ENCODE data around the gene GDI2.

GDI2 gene

DNA sequence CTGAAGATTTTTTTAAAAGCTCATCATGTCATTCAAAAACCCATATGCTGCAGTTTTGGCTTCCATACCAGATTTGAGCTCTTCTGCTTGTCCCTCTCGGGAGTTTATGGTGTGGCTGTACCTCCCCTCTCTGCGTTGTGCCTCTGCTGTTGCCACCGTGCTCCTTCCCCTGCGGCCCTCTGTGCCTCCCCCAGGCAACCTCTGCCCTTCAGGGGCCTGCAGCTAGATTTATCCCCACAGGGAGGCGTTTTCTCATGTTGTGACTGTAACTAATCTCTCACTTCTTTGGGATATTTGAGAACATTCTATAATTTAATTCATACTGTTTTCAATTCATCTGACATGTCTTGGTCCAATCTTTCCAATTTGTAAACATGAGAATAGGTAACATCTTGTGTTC is 75.9 kb downstream of the GDI2 start:
- DNase-seq = no peak

DNA sequence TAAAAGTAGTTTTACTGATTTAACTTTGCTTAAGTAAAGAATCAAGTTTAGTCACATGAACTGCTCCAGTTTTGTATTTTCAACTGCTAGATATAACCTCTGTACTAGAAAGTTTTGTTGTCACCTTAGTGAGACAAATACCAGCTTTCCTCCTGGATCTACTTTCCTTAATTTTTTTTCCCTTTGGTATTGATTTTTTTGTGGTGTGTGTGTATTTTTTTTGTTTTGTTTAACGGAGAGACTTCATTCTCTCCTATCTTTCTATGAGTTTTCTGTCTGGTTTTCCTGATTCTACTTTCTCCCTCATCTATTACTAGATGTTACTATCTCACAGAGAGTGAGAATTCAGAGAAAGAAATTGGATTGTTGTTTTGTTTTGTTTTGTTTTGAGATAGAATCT is 76.6 kb downstream of the GDI2 start:
- no peak for DNase-seq

DNA sequence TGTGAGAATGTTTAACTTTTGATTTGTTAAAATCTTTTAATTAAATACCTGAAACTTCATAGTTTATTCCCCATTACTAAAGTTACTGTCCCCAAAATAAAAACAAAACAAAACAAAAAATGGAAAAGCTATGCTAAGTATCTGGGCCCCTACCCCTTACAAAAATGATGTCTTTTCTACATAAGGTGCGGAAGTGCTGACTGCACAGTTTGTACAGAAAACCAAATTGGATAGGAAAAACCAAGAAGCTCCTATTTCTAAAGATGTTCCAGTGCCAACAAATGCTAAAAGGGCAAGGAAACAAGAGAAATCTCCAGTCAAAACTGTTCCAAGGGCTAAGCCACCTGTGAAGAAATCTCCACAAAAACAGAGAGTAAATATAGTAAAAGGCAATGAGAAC is 78.1 kb downstream of the GDI2 start:
- DNase-seq = no peak

DNA sequence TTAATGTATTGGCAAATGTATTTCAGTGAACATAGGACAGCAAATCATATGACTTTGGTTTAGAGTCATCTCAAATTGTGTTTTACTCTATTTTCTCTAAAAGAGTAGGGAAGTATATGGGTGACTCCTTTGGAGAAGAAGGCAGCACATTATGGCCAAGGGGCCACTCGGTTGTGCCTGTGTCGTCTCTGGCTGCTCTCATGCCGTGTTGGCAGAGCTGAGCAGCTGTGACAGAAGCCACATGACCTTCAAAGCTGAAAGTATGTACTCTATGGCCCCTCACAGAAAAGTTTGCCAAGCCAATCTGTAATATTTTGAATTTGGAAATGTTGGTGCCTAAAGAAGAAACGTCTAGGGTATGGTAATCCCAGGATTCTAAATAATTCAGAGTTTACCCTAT is 81.1 kb downstream of the GDI2 start:
- no peak for DNase-seq

DNA sequence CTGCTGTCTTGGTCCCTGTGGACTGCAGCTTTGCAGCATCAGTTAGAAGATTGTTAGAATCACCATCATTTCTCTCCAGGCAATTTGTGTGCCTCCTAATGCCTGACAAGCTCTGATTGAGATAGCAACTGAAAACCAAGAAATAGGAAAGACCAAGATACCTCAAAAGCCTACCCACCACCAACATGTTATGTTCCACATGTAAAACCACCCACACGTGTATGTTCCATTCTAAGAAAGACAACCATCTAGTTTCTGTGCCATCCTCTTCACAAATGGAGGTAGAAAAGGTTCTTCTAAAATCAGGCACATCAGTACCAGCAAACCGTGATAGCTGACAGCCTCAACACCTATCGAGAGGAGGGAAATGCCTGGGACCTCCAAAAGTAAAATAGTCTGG is 81.7 kb downstream of the GDI2 start:
- DNase-seq = no peak

DNA sequence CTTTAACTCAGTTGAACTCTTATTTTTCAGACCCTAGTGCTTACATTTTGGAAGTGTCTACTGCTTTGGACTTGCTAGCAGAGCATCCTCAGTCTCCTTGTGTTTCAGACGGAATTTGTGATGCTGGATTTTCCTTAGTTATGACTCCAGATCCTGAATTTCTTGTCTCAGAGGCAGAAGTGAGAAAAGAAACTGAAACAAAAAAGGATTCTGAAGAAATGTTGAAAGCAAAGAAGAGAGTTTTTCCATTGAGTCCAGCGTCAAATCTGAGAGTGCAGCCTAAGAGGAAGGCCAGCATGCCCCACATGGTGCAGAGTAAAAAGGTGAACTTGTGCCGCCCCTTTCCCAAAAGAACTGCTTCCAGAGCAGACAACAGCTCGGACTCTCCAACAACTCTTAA is 82.5 kb downstream of the GDI2 start:
- DNase-seq = no peak

DNA sequence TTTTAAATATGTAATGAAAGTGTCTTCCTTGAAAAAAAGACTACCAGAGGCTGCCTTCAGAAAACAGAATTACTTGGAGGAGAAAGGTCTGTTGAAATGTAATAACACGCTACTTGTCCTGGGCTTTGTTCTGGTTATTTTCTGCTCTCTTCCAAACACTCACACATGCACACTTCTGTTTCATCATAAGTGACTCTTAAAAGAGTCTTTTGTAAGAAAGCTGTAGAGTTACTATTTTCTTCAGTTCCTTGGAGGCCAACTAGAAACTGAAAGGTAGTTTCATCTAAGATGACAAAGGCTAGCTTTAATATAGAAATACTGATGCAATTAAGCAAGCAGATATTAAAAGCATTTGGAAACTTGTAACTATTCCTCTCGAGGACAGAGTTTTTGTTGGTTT is 89.5 kb downstream of the GDI2 start:
- no peak for DNase-seq

DNA sequence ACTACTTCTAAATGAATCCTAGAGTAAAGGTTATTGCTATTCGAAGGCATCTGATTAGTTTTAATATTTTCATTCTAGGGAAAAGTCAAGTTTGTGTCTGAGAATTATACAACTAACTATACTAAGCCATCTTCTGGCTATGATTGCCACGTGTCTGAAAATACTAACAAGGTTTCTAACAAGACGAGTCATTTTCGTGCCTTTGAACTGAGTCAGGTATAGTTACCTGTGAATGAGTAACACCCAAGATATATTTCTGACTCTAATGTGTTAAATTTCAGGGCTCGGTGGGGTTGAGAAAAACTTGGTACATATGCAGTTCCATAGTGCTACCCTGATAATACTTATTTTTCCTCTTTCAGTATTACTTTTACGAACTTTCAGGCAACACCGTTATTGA is 93.1 kb downstream of the GDI2 start:
- no peak for DNase-seq

DNA sequence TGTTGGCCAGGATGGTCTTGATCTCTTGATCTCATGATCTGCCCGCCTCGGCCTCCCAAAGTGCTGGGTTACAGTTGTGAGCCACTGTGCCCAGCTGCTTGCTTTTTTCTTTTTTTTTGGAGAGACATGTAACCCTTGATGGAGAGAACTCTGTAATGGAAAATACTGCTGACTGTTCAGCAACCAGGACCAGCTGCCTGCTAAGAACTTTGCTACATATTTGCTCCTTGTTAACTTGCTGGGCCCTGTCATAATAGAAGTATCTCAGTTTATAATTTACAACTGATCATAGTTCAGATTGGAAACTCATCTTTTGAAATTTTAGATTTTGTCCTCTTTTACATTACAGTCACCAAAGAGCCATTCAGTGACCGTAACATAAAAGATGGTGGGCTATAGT is 93.7 kb downstream of the GDI2 start:
- DNase-seq = no peak
